ENCODE data around the gene MYO18B.

DNA sequence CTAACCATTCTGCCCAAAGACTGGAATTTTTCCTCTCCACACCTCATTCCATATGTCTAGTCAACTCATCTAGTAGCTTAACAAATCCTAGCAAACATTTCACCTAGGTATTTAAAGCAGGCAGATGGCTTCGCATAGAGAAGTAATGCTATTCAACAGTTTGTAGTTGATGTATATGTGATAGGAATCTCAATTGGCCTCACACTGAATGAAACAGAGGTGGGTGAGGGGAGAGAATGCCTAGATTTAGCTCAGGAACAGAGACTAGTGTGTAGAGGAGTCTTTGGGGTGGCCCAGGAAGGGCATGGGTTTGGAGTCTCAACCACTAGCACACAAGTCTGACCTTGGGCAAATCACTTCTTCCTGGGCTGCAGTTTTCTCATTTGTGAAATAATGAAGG is 196.2 kb downstream of the MYO18B start:
- TF ChIP-seq, protein P1, sequence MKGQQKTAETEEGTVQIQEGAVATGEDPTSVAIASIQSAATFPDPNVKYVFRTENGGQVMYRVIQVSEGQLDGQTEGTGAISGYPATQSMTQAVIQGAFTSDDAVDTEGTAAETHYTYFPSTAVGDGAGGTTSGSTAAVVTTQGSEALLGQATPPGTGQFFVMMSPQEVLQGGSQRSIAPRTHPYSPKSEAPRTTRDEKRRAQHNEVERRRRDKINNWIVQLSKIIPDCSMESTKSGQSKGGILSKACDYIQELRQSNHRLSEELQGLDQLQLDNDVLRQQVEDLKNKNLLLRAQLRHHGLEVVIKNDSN (IDR thresholded peaks at IDR 0.05): no peak
- no peak for TF ChIP-seq YY1 (IDR thresholded peaks at IDR 0.05; ENCODE audit: low read depth)
- no peak for TF ChIP-seq TAF1 (IDR thresholded peaks at IDR 0.05; ENCODE audit: low read depth)
